CD1c-positive myeloid dendritic cell (primary cell): ENCODE data around the gene MBNL2.

ENCODE experiments used
- DNase-seq: peaks from one replicate; pipeline ENCODE4 v3.0.0-alpha.2; 2016; ENCODE audit errors: extremely low spot score

The MBNL2 gene

GRCh38 chr13:97422118-97423054, 200.3 kb downstream of the MBNL2 start:
- no peak for DNase-seq

DNA sequence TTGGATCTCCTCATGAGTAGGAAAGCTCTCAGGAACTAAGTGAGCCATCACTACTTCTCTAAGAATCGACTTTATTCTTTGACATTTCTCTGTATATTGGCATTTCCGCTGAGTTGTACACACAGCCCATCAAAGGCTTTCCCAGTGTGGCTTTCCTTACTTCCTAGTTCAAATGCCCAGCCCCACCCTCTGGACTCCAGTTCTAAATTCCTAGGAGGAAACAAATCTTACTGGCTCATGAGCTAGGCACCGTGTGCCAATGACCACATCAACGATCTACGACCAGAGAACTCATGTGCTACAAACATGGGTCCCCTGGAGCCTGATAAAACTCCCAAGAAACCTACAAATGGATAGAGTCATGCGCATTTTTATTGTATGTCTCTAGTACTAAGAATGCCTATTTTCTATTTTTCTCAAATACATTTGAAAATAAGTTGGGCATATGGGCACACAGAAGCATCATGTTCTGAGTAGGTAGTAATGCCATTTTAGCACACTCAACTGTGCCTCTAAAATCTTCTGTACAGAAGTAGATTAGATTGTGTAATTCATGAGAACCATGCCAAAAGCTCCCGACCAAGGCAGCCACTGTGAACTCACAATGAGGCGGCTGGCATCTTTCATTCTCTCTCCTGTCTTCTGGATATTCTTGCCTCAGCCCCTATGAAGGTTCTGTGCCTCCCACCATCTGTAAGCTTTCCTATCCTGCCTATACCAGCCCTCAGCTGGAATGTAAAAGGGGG, 201.3 kb downstream of the MBNL2 start:
- no peak for DNase-seq

- DNase-seq: no peak
Measured at GRCh38 chr13:97425590-97425989, 203.5 kb downstream of the MBNL2 start.

- no peak for DNase-seq
Measured at GRCh38 chr13:97426695-97427094, 204.6 kb downstream of the MBNL2 start.

DNA sequence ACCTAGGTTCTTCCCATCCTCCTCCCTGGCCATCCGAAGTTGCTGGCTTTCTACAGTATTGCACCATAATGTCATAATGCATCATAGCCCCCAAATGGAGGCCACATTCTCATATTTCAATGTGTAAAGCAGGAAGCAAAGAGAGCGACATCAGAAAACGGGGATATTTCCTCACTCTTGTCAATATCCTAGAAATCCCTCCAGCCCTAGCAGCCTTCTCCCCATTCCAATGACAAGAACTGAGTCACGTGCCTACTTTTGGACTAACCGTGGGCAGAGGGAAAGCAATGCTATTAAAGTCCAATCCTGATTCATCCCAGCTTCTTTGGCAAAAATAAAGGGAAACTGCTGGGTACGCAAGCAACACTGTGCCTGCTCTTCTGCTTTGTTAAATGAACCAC, 207.5 kb downstream of the MBNL2 start:
- DNase-seq: no peak

DNA sequence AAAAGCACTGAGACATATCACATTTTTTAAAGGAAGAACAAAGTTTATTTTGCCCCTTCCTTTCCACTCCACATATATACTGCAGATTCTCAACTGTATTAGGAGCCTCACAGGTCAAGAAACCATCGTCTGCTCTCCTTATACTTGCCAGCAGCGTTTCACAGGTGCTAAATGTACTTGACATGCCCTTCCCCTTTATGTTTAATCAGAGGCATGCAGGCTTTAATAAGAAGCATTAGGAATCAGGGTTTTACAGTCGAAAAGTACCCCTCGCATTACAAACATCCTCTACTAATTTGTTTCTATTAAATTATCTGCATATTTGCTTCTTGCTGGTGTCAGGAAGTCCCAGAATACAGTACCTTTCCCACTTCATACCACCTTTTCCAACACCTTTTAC, 208.2 kb downstream of the MBNL2 start:
- DNase-seq: no peak

GRCh38 chr13:97431171-97431764, 209.1 kb downstream of the MBNL2 start:
- no peak for DNase-seq

- no peak for DNase-seq
Measured at GRCh38 chr13:97432232-97432916, 210.2 kb downstream of the MBNL2 start.

- DNase-seq: peak; percentile 99
Measured at GRCh38 chr13:97432917-97433726, 211.0 kb downstream of the MBNL2 start.

DNA sequence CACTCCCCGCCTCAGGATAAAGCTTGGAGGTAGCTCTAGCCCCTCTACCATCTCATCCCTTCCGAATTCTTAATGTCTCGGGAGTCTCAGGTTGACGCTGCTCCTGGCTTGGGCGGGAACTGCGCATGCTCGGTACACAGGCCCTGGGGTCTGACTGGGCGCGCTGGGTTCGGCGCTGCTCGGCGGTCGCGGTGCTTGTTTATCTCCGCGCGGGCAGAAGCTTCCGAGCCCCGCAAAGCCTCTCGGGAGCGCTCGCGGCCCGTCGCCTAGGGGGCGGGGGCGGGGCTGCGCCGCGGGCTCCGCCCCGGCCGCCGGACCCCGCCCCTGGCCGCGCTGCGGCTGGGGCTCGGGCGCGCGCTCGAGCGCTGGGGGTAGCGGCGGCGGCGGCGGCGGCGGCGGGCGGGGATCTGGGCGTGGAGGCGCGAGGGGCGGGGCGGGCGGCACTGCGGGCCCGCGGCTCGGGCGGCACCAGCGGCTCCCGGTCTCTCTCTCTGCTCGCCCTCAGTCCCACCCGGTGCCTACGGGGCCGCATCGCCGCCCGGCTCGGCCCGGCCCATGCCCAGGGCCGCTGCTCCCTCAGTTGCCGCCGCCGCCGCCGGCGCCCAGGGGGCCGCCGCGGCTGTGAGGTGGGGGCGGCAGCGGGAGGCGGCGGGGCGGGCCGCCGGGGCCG, 211.7 kb downstream of the MBNL2 start, which contains the start of gene RAP2A:
Gene RAP2A (plus strand): TSS at position 443 of the 670 bp plus-strand sequence. CDS start 302 bp downstream, outside the sequence.
- peak; percentile 95 for DNase-seq

DNA sequence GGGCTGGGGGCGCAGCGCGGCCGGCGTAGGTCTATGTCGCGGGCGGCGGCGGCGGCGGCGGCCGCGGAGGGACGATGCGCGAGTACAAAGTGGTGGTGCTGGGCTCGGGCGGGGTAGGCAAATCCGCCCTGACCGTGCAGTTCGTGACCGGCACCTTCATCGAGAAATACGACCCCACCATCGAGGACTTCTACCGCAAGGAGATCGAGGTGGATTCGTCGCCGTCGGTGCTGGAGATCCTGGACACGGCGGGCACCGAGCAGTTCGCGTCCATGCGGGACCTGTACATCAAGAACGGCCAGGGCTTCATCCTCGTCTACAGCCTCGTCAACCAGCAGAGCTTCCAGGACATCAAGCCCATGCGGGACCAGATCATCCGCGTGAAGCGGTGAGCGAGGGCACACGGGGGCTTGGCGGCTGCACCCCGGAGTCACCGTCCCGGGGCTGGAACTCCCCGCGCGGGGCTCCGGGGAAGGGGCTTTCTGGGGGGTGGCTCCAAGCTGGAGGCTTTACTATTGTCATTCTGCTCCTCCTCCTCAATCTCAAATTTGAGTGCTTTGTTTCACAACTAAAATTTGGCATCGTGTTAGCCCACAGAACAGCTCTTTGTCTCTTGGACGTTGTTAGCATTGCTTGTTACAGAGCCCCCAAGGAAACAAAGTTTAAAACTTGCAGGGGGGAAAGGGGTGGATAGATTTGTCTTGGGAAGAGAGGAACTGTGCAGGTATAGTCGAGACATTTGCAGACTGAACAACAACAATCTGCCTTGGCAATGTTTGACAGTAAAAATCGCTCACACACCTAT, 212.5 kb downstream of the MBNL2 start:
- DNase-seq: peak; percentile 37

- no peak for DNase-seq
Measured at GRCh38 chr13:97435323-97435722, 213.2 kb downstream of the MBNL2 start.

- no peak for DNase-seq
Measured at GRCh38 chr13:97435794-97436193, 213.7 kb downstream of the MBNL2 start.

DNA sequence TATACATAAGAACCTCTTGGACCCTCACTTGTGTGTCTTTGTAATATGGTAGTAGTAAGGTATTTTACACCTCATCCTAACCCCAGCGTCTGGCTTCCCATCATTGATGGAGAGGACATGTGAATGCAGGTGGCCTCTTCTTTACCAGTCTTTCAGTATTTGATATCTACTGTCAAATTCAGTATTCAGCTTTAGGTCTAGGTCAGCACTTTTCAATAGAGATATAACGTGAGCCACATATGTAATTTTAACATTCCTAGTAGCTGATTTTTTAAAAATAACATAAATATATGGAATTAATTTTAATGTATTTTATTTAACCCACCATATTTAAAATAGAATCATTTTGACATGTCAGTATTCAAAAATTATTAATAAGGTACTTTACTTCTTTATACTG, 214.7 kb downstream of the MBNL2 start:
- no peak for DNase-seq

DNA sequence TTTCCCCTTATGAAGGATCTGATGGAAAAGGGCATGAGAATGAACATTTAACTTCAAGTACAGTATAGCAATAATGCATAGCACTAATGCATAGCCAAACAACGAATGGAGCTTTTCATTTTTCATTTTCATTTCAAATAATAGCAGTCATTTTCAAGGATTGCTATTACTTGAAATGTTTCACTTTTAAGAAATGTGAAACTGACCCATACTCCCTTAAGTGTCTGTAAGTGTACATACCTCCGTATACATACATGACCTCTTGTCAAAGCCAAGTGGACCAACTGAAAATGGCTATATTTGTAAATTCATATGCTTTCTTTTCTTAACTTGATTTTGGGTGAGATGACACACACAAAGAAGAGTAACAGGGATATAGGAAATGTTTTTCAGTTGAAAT, 215.6 kb downstream of the MBNL2 start:
- no peak for DNase-seq

DNA sequence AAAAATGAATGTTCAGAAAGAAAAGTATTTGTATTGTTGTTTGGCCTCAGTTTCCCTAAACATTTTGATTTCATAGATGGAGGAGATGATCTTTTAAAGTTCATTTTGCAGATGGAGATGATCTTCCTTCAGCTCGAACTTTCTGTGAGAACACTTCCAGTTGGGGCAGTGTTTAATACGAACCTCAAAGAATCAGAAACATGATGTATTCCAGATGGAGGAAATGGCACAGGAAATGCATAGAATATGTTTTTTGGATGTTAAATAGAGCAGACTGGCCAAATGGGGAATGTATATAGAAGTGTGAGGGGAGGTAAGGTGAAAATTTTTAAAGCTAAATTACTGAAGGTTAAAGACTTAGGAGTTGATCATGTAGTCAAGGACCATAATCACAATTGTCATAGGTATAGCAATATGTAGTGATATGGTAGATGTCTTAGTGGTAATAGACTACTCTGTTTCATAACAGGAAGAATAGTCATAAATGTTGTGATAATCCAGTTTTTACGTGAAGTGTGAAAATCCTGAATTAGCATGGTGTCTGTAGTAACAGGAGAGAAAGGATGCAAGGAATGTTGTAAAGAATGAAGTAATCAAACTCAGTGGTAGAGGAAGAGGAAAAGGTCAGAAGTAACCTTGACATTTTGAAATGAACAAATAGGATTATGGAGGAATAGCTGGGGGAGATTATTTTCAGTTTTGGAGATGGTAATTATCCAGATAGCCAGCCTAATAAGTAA, 216.9 kb downstream of the MBNL2 start:
- DNase-seq: no peak

GRCh38 chr13:97440598-97441170, 218.6 kb downstream of the MBNL2 start:
- no peak for DNase-seq

- DNase-seq: no peak
Measured at GRCh38 chr13:97441368-97441767, 219.2 kb downstream of the MBNL2 start.
